GM18907 (cell line): ENCODE results near the gene TSPAN13.

ENCODE experiments used
- ATAC-seq: cut with Tn5 transposase; IDR thresholded peaks from one replicate; pipeline ENCODE4 v1.9.1; 2021; ENCODE audit warnings: mild to moderate bottlenecking, moderate library complexity; ENCODE audit not compliant: unreplicated experiment

Gene TSPAN13

GRCh38 chr7:16773884-16774283, 20.3 kb downstream of the TSPAN13 start:
- ATAC-seq, result no peak

- no peak for ATAC-seq
Observed at GRCh38 chr7:16774294-16774693, 20.7 kb downstream of the TSPAN13 start.

GRCh38 chr7:16774986-16775385, 21.4 kb downstream of the TSPAN13 start:
- no peak for ATAC-seq

GRCh38 chr7:16776053-16776452, 22.5 kb downstream of the TSPAN13 start:
- no peak for ATAC-seq

- ATAC-seq, result no peak
Observed at GRCh38 chr7:16778476-16778875, 24.9 kb downstream of the TSPAN13 start.

GRCh38 chr7:16779051-16779450, 25.5 kb downstream of the TSPAN13 start:
- ATAC-seq, result no peak

- ATAC-seq, result no peak
Observed at GRCh38 chr7:16780596-16780995, 27.0 kb downstream of the TSPAN13 start.

GRCh38 chr7:16785321-16785720, 31.8 kb downstream of the TSPAN13 start:
- no peak for ATAC-seq

- no peak for ATAC-seq
Observed at GRCh38 chr7:16785846-16786245, 32.3 kb downstream of the TSPAN13 start.

- ATAC-seq, result no peak
Observed at GRCh38 chr7:16786257-16786656, 32.7 kb downstream of the TSPAN13 start.

GRCh38 chr7:16787127-16787526, 33.6 kb downstream of the TSPAN13 start:
- no peak for ATAC-seq

- no peak for ATAC-seq
Observed at GRCh38 chr7:16791071-16791470, 37.5 kb downstream of the TSPAN13 start.

- ATAC-seq, result no peak
Observed at GRCh38 chr7:16791905-16792698, 38.5 kb downstream of the TSPAN13 start.

- ATAC-seq, result no peak
Observed at GRCh38 chr7:16794986-16795385, 41.4 kb downstream of the TSPAN13 start.

- no peak for ATAC-seq
Observed at GRCh38 chr7:16795624-16796023, 42.1 kb downstream of the TSPAN13 start.

GRCh38 chr7:16801111-16801542, 47.6 kb downstream of the TSPAN13 start:
- peak; percentile 77 for ATAC-seq

- no peak for ATAC-seq
Observed at GRCh38 chr7:16801579-16801978, 48.0 kb downstream of the TSPAN13 start.

- ATAC-seq, result no peak
Observed at GRCh38 chr7:16803125-16803524, 49.6 kb downstream of the TSPAN13 start.

- ATAC-seq, result no peak
Observed at GRCh38 chr7:16803881-16804673, 50.5 kb downstream of the TSPAN13 start.

- no peak for ATAC-seq
Observed at GRCh38 chr7:16804674-16805439, 51.3 kb downstream of the TSPAN13 start, which contains the start of gene AGR2. TSS of gene AGR2 (minus strand) at chr7:16804999. CDS start at chr7:16801796, 3,203 bp downstream.

- no peak for ATAC-seq
Observed at GRCh38 chr7:16805441-16805840, 51.9 kb downstream of the TSPAN13 start.
